GM12801 (cell line): ENCODE measurements around the gene XXYLT1.

ENCODE experiments used
- CTCF ChIP-seq: IDR thresholded peaks from one replicate; pipeline ENCODE4 v1.5.1; 2011; ENCODE audit warnings: control low read depth; ENCODE audit not compliant: insufficient read length; ENCODE audit errors: extremely low read depth

XXYLT1 gene

GRCh38 chr3:195139091-195139875 lies 131.7 kb downstream of the XXYLT1 start:
- TF ChIP-seq CTCF, result no peak

- no peak for TF ChIP-seq CTCF
Measured at GRCh38 chr3:195137638-195138588, 133.0 kb downstream of the XXYLT1 start.

GRCh38 chr3:195135917-195136316 lies 135.0 kb downstream of the XXYLT1 start:
- no peak for TF ChIP-seq CTCF

GRCh38 chr3:195134431-195134830 lies 136.5 kb downstream of the XXYLT1 start:
- TF ChIP-seq CTCF, result no peak

- TF ChIP-seq CTCF, result no peak
Measured at GRCh38 chr3:195133462-195133861, 137.5 kb downstream of the XXYLT1 start.

- no peak for TF ChIP-seq CTCF
Measured at GRCh38 chr3:195133013-195133412, 137.9 kb downstream of the XXYLT1 start.

- no peak for TF ChIP-seq CTCF
Measured at GRCh38 chr3:195131176-195131575, 139.8 kb downstream of the XXYLT1 start.
